ENCODE measurements around the gene GPR132.

GPR132 gene

DNA sequence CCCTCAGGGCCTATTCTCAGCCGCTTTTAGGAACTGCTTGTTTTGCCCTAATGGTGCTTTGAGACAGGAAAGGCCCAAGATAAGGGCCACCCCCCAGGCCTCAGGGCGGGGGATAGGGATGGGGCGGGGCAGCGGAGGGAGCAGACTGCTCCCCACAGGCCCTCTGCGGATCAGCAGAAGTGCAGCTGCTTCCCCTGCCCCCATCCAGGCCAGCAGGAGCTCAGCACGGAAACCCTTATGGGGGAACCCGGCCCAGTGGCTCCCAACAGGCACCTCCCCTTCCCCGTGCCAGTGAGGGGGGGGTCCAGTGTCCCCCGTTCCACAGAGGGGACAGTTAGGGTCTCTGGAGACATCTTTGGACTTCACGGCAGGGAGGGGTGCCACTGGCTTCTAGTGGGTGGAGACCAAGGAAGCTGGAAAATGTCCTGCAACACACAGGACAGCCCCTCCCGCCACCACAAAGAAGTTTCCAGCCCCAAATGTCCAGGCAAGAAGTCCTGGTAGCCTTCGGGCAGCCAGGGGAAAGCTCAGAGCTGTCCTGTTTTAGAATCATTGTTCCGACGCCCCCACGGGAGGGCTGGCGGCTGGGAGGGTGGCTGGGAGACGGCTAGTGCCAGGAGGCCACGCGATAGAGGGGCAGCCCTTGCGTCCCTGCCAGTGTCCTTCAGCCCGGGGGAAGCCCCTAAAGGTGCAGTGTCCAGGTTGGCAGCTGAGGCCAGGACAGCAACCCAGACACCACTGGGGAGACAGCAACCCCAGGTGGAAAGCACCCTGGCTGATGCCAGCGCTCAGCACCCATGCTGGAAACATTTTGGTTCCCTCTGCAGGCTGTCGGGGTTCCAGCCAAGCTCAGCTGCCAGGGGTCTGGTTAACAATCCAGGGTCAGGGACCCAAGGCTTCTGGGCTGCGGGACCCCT is 10.4 kb upstream of the GPR132 start:
- no peak overlapping the region for H2AFZ ChIP-seq
- H3K36me3 ChIP-seq (ENCODE audit: control insufficient read depth, insufficient read depth, low read length): no peaks in the 10 kb centered on the region
- no peak overlapping the region for H3K4me2 ChIP-seq (ENCODE audit: low read length)
- no peaks in the 10 kb centered on the region for H3K27me3 ChIP-seq (ENCODE audit: control insufficient read depth, insufficient read depth, low read length)
- TF ChIP-seq, protein P1, sequence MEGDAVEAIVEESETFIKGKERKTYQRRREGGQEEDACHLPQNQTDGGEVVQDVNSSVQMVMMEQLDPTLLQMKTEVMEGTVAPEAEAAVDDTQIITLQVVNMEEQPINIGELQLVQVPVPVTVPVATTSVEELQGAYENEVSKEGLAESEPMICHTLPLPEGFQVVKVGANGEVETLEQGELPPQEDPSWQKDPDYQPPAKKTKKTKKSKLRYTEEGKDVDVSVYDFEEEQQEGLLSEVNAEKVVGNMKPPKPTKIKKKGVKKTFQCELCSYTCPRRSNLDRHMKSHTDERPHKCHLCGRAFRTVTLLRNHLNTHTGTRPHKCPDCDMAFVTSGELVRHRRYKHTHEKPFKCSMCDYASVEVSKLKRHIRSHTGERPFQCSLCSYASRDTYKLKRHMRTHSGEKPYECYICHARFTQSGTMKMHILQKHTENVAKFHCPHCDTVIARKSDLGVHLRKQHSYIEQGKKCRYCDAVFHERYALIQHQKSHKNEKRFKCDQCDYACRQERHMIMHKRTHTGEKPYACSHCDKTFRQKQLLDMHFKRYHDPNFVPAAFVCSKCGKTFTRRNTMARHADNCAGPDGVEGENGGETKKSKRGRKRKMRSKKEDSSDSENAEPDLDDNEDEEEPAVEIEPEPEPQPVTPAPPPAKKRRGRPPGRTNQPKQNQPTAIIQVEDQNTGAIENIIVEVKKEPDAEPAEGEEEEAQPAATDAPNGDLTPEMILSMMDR (IDR thresholded peaks at IDR 0.05): no peak
- H3K4me1 ChIP-seq: no peaks in the 10 kb centered on the region
- no peak overlapping the region for H3K27ac ChIP-seq
- no peak overlapping the region for H3K4me3 ChIP-seq (ENCODE audit: low read depth, low read length)
- no peaks in the 10 kb centered on the region for H3K9me3 ChIP-seq (ENCODE audit: control insufficient read depth, low read length)
- no peak overlapping the region for H3K9ac ChIP-seq
- H3K79me2 ChIP-seq: no peaks in the 10 kb centered on the region

DNA sequence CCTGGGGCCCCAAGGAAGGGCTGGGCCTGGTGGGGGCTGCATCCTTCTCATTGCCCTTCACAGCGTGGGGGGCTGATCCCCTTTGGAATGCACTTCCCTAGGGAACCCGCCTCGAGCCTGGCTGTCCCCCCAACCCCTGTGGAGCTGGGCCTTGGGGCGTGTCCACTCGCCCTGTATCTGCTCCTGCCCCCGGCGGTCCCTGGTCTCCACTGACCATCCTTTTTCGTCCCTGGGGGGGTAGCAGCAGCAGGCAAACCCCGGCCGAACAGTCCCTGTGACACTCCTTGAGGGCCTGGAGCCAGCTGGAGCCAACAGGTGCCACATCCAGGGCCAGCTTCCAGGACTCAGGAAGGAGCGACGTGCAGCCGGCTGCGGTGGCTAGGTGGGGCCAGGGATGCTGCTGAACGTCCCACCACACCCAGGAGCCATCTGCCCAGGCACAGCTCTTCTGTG is 9.4 kb upstream of the GPR132 start:
- Histone ChIP-seq H2AFZ (no peak overlapping the region), H3K9ac (no peak overlapping the region), H3K79me2 (no peaks in the 10 kb centered on the region), H3K4me3 (ENCODE audit: low read depth, low read length) (no peak overlapping the region), H3K27me3 (ENCODE audit: control insufficient read depth, insufficient read depth, low read length) (no peaks in the 10 kb centered on the region), H3K36me3 (ENCODE audit: control insufficient read depth, insufficient read depth, low read length) (no peaks in the 10 kb centered on the region), H3K27ac (no peak overlapping the region), H3K4me2 (ENCODE audit: low read length) (no peak overlapping the region), H3K4me1 (no peaks in the 10 kb centered on the region), H3K9me3 (ENCODE audit: control insufficient read depth, low read length) (no peaks in the 10 kb centered on the region)
- TF ChIP-seq, protein P1 (IDR thresholded peaks at IDR 0.05): no peak

DNA sequence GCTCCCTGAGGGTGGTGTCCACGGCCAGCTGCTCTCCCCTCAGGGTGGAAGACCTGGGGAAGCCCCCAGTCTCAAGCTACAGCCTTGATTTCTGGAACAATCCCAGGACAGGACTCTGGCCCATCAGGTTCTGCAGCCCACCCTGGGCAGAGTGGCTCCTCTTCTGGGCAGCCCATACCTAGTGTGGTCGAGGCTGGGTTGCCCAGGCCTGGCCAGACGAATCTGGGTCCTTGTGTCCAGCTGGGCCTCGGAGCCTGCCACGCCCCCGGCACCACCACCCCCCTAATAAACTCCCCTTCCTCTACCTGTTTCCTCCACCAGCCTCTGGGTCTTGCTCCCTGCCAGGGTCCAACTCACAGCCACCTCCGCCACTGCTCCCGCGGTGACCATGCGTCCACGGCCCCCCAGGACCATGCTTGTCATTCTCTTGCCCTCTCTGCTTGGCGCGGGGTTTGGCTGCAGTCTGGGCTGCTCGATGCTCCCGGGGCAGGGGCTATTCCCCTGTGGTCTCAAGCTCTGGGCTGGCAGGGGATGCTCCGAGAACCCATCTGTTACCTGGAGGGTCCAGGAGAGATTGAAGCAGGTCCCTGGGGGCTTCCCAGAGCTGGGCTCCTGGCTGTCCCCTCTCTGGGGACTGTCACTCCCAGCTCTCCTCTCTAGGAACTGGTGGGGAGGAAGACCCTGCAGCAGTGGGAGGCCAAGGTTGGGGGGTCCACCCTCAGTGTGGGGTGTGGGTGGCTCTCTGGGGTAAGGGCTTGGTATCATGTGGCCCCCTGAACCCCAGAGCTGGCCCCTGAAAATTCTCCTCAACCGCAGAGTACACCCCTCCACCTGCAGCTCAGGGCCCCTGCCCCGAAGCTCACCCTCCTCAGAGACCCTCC is 8.7 kb upstream of the GPR132 start:
- no peak overlapping the region for H3K27ac ChIP-seq
- H3K36me3 ChIP-seq (ENCODE audit: control insufficient read depth, insufficient read depth, low read length): no peaks in the 10 kb centered on the region
- H2AFZ ChIP-seq: no peak overlapping the region
- TF ChIP-seq, protein P1 (IDR thresholded peaks at IDR 0.05): no peak
- H3K4me2 ChIP-seq (ENCODE audit: low read length): no peak overlapping the region
- no peaks in the 10 kb centered on the region for H3K79me2 ChIP-seq
- no peaks in the 10 kb centered on the region for H3K9me3 ChIP-seq (ENCODE audit: control insufficient read depth, low read length)
- H3K4me1 ChIP-seq: no peaks in the 10 kb centered on the region
- no peaks in the 10 kb centered on the region for H3K27me3 ChIP-seq (ENCODE audit: control insufficient read depth, insufficient read depth, low read length)
- H3K9ac ChIP-seq: no peak overlapping the region
- H3K4me3 ChIP-seq (ENCODE audit: low read depth, low read length): no peak overlapping the region

DNA sequence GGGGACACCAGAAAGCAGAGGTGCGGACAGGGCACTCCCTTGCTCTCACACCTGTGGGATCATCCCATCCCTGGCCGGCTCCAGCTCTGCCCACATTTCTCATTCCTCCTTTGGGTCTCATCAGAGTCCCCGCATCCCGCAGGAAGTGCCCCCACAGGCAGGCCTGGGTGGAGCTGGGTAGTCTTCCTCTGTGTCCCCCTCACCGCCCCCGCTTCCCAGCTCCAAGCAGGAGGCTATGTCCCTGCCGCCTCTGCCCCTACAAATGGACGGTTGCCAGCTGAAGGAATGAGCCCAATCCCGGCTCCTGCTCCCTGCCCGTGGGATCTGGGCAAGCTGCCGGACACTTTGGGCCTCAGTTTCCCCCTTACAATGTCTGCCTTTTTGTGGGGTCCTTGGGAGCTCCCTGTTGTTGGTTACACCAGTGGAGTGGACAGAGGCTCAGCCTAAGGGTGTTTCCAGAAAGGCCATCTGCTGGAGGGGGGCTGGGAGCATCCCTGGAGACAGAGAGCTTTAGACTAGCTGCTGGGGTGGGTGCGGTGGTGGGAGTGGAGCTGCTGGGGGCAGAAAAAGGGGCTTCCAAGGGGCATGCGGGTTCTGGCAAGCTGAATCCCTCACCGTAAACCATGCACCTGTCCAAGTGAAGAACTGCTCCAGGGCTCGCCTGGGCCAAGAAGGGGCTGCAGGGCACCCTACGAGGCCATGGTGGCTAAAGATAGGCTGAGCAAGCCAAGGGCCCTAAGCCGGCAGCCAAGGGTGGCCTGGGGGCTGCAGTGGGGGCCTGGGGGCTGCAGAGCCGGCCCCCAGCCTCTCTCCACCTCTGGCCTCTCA is 7.9 kb upstream of the GPR132 start:
- Histone ChIP-seq H3K27ac (no peak overlapping the region), H3K4me3 (ENCODE audit: low read depth, low read length) (no peak overlapping the region), H3K36me3 (ENCODE audit: control insufficient read depth, insufficient read depth, low read length) (no peaks in the 10 kb centered on the region), H3K4me2 (ENCODE audit: low read length) (no peak overlapping the region), H3K79me2 (no peaks in the 10 kb centered on the region), H3K4me1 (no peaks in the 10 kb centered on the region), H2AFZ (no peak overlapping the region), H3K9me3 (ENCODE audit: control insufficient read depth, low read length) (no peaks in the 10 kb centered on the region), H3K27me3 (ENCODE audit: control insufficient read depth, insufficient read depth, low read length) (no peaks in the 10 kb centered on the region), H3K9ac (no peak overlapping the region)
- TF ChIP-seq, protein P1 (IDR thresholded peaks at IDR 0.05): no peak
